HepG2 (cell line): ENCODE measurements around the gene PTCD3. TPM values are rescaled to one million over a fixed set of nuclear protein-coding genes. Genes with fewer than 3 reads are reported as not detected.

ENCODE experiments used
- ATAC-seq: fragments of 200-7000 bp; cut with Tn5 transposase; 3 replicates; pipeline ENCODE4 v1.9.1; 2020; ENCODE audit warnings: mild to moderate bottlenecking, moderate library complexity
- BruUV-seq: library from RNA; stranded (reverse); fragments of 400-500 nt; replicated peaks from 2 replicates; lab custom pipeline; 2021; lab: Mats Ljungman, UMichigan
- CTCF ChIA-PET: fragments of 300-600 bp; formaldehyde crosslinking; extraction: SDS; loops from one replicate; lab custom pipeline; 2021; ENCODE audit warnings: low total read pairs, inconsistent platforms, low intra/inter-chr PET ratio; lab: Yijun Ruan, JAX
- POLR2A ChIA-PET: fragments of 350-600 bp; sonication (Branson Sonifier 250); formaldehyde crosslinking; loops from one replicate; lab custom pipeline; 2020; ENCODE audit warnings: antibody characterized with exemption, inconsistent platforms; lab: Yijun Ruan, JAX
- DNase-seq: peaks from one replicate; pipeline ENCODE4 v3.0.0-alpha.2; 2015; ENCODE audit warnings: low spot score
- FAIRE-seq: peaks from 3 replicates; lab custom pipeline; 2011; peaks lifted over from hg19 to GRCh38; lab: Jason Lieb, UNC
- H2AFZ ChIP-seq: one replicate; pipeline ENCODE4 v1.6.1; 2011; ENCODE audit warnings: low read length, inconsistent platforms
- H3K27ac ChIP-seq: fragments of 300-600 bp; 3 replicates; pipeline ENCODE4 v1.8.0; 2011; ENCODE audit warnings: mixed run types, mild to moderate bottlenecking, mixed read lengths, low read length, inconsistent platforms; ENCODE audit not compliant: insufficient read depth; ENCODE audit errors: extremely low read length
- H3K27me3 ChIP-seq, 2 experiments: fragments of 200-600 bp in 1 of 2; 2 replicates in 1 of 2; 3 replicates in 1 of 2; pipeline versions ENCODE4 v1.6.0 to v1.8.0; 2011; ENCODE audit warnings: low read length in 2 of 2, mild to moderate bottlenecking in 2 of 2, moderate library complexity in 2 of 2, inconsistent platforms in 1 of 2; ENCODE audit not compliant: insufficient read depth in 2 of 2, control insufficient read depth in 1 of 2
- H3K36me3 ChIP-seq, 2 experiments: fragments of 200-600 bp in 1 of 2; replicated peaks in 1 of 2; 2 replicates in 1 of 2; 3 replicates in 1 of 2; pipeline versions ENCODE4 v1.5.1 to v1.8.0; 2011; ENCODE audit warnings: low read length in 2 of 2, inconsistent platforms in 1 of 2; ENCODE audit not compliant: insufficient read depth in 2 of 2, control insufficient read depth in 1 of 2
- H3K4me1 ChIP-seq: 2 replicates; pipeline ENCODE4 v1.5.1; 2012; ENCODE audit warnings: low read length, inconsistent platforms; ENCODE audit not compliant: insufficient read depth
- H3K4me2 ChIP-seq: 2 replicates; pipeline ENCODE4 v1.6.0; 2011; ENCODE audit warnings: low read depth, low read length, inconsistent platforms
- H3K4me3 ChIP-seq, 3 experiments: fragments of 200-600 bp in 1 of 3; sonication (generic), shearing (Covaris generic) in 1 of 3; replicated peaks in 1 of 3; 2 replicates each; pipeline ENCODE4 v1.5.1; 2011 to 2016; ENCODE audit warnings: low read length in 3 of 3, inconsistent platforms in 2 of 3, low read depth in 2 of 3, mild to moderate bottlenecking in 2 of 3, control low read depth in 1 of 3, mixed read lengths in 1 of 3; ENCODE audit not compliant: insufficient read depth in 1 of 3
- H3K79me2 ChIP-seq: one replicate; pipeline ENCODE4 v1.6.1; 2011; ENCODE audit warnings: low read length, inconsistent platforms; ENCODE audit not compliant: insufficient read depth
- H3K9ac ChIP-seq: 2 replicates; pipeline ENCODE4 v1.6.0; 2011; ENCODE audit warnings: mild to moderate bottlenecking, low read depth, low read length, inconsistent platforms; ENCODE audit not compliant: insufficient read depth
- H3K9me3 ChIP-seq: 2 replicates; pipeline ENCODE4 v1.5.1; 2012; ENCODE audit warnings: mild to moderate bottlenecking, low read length
- H4K20me1 ChIP-seq: 2 replicates; pipeline ENCODE4 v1.6.0; 2011; ENCODE audit warnings: inconsistent platforms, mild to moderate bottlenecking, low read length, moderate library complexity; ENCODE audit not compliant: insufficient read depth
- ATF3 ChIP-seq: sonication (generic); formaldehyde crosslinking; IDR thresholded peaks from 2 replicates; pipeline ENCODE4 v1.4.0; 2020; ENCODE audit warnings: missing genetic modification reagents
- CHCHD3 ChIP-seq: sonication (generic); formaldehyde crosslinking; IDR thresholded peaks from 2 replicates; pipeline ENCODE4 v1.8.0; 2022; ENCODE audit warnings: mild to moderate bottlenecking, missing genetic modification reagents, moderate library complexity
- ZNF503 ChIP-seq: sonication (generic); formaldehyde crosslinking; IDR thresholded peaks from 2 replicates; pipeline ENCODE4 v1.4.0; 2020; ENCODE audit warnings: missing genetic modification reagents
- WGBS: methylation state at CpG from one replicate; pipeline ENCODE4 v1.1.6; 2017; ENCODE audit warnings: low lambda C conversion rate; 5-methylcytosine and 5-hydroxymethylcytosine counted together
- in situ Hi-C: cut with HindIII; loops from 2 replicates; pipeline ENCODE4 v1.10.0; 2017; ENCODE audit warnings: low pct_unique_long_range_greater_than_20kb; ENCODE audit not compliant: extremely low pct_ligation_motif_present
- intact Hi-C: fragments of 100-400 bp; cut with micrococcal nuclease; formaldehyde crosslinking; loops from one replicate; pipeline ENCODE4 v1.10.0; 2022; ENCODE audit not compliant: unreplicated experiment
- polyA plus RNA-seq, 8 experiments: library from polyadenylated mRNA; depleted of rRNA in 3 of 8; stranded (reverse) in 7 of 8; unstranded in 1 of 8; fragments of >200 nt; fragmentation: Illumina TruSeq in 4 of 8; extraction: Trizol in 4 of 8; gene quantifications; 2 replicates each; pipeline versions ENCODE4 v1.2.1 to v1.2.3, GENCODE V29; 2011 to 2016; ENCODE audit warnings: low read depth in 4 of 8, missing spikeins in 1 of 8, mixed read lengths in 1 of 8; ENCODE audit not compliant: insufficient read depth in 1 of 8
- total RNA-seq, 5 experiments: library from RNA; depleted of rRNA; stranded (reverse); fragments of >200 nt; fragmentation: Illumina TruSeq; extraction: Trizol; gene quantifications; 2 replicates each; pipeline ENCODE4 v1.2.3, GENCODE V29; 2016; ENCODE audit warnings: low read depth in 1 of 5

The PTCD3 gene
- total and polyA plus RNA-seq, 2 of the 13 experiments (the other 11 are each of a cell fraction or from before 2014, with no cell fraction given): 124 to 309 TPM

DNA sequence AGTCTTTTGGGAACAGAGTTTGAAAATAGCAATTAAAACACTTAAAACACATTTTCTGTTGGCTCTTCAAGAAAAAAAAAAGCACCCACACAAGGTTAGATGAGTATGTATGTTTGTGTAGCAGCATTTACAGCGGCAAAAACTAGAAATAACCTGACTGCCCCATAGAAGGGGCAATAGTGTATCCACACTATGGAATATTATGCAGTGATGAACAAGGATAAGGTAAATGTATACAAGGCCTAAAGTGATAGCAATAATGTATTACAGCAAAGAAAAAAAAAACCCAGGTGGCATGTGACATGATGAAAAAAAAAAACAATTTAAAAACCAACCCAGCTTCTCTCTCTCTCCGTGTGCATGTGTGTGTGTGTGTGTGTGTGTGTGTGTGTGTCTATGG is 35.2 kb upstream of the PTCD3 start:
- in situ Hi-C loops: loop anchor here (10.0 kb wide), 1 partner anchor 336 kb away; no protein-coding TSS in a partner anchor

More for the DNA sequence above, 35.2 kb upstream of the PTCD3 start:
- H3K9me3 ChIP-seq: no peaks in the 10 kb centered on the region
- CTCF ChIA-PET: no interaction called here
- no peak overlapping the region for H3K4me2 ChIP-seq
- BruUV-seq: no TSS peak
- DNase-seq (no peak), FAIRE-seq (no peak), ATAC-seq (no peak)
- no peaks in the 10 kb centered on the region for H3K4me1 ChIP-seq
- no peaks in the 10 kb centered on the region for H3K27me3 ChIP-seq
- H3K79me2 ChIP-seq: no peaks in the 10 kb centered on the region
- TF ChIP-seq ZNF503 (no peak), CHCHD3 (CRISPR knock-in tag) (no peak), ATF3 (CRISPR knock-in tag) (no peak)
- no peaks in the 10 kb centered on the region for H4K20me1 ChIP-seq
- WGBS: 84% methylated on average over 2 of the region's 2 CpGs
- H3K36me3 ChIP-seq: peaks cover 46 to 92% of the 10 kb centered on the region in 2 experiments
- H3K4me3 ChIP-seq: no peak overlapping the region
- no peak overlapping the region for H3K27ac ChIP-seq
- H3K9ac ChIP-seq: no peak overlapping the region
- H2AFZ ChIP-seq: no peak overlapping the region
- intact Hi-C loops: no loop called here
- POLR2A ChIA-PET: no interaction called here
